Measurements from ENCODE around the gene C17orf114.

Gene C17orf114

GRCh38 chr17:4802228-4802627 is at the start of gene C17orf114:
C17orf114 (minus strand) TSS chr17:4802328.
- no peak within 1 kb of the TSS for H3K4me3 ChIP-seq
- TF ChIP-seq CTCF (IDR thresholded peaks at IDR 0.05) (no peak), POLR2A (IDR thresholded peaks at IDR 0.05) (no peak)
- DNase-seq: no peak
- peaks cover 0 to 16% (median 5%) of the 10 kb centered on the region in 3 donors for H3K4me1 ChIP-seq
- no peak within 1 kb of the TSS for H3K27ac ChIP-seq
- H3K36me3 ChIP-seq: peaks cover 0 to 24% (median 8%) of the 10 kb centered on the region in 3 donors
- no peaks in the 10 kb centered on the region for H3K27me3 ChIP-seq
- no peaks in the 10 kb centered on the region for H3K9me3 ChIP-seq
- intact Hi-C loops (cut with DNase I): no loop called here
- WGBS, 2 donors: 73 to 90% methylated on average over 2 to 7 of the region's 9 CpGs

GRCh38 chr17:4851084-4851483 is 49.0 kb upstream of the C17orf114 start:
- DNase-seq: no peak
- no peaks in the 10 kb centered on the region for H3K9me3 ChIP-seq
- H3K27ac ChIP-seq: peak overlapping the region; percentile 80 to 93 (median 87)
- H3K4me3 ChIP-seq: no peak overlapping the region
- no peaks in the 10 kb centered on the region for H3K27me3 ChIP-seq
- intact Hi-C loops (cut with DNase I): no loop called here
- H3K36me3 ChIP-seq: no peaks in the 10 kb centered on the region
- no peak for TF ChIP-seq CTCF (IDR thresholded peaks at IDR 0.05)
- TF ChIP-seq POLR2A (IDR thresholded peaks at IDR 0.05): no peak
- WGBS, 2 donors: 74 to 84% methylated on average over 3 of the region's 3 CpGs
- peaks cover 48 to 94% (median 50%) of the 10 kb centered on the region in 3 donors for H3K4me1 ChIP-seq

GRCh38 chr17:4850246-4850645 is 48.1 kb upstream of the C17orf114 start:
- whole genome bisulfite sequencing, 2 donors: 29 to 58% methylated on average over 2 of the region's 2 CpGs
- DNase-seq: no peak
- Histone ChIP-seq H3K4me1 (peaks cover 48 to 94% (median 50%) of the 10 kb centered on the region in 3 donors), H3K27ac (peak overlapping the region; percentile 85 to 93 (median 88)), H3K9me3 (no peaks in the 10 kb centered on the region), H3K4me3 (no peak overlapping the region), H3K27me3 (no peaks in the 10 kb centered on the region), H3K36me3 (peaks cover 0 to 4% (median 0%) of the 10 kb centered on the region in 3 donors)
- no peak for TF ChIP-seq POLR2A (IDR thresholded peaks at IDR 0.05)
- no peak for TF ChIP-seq CTCF (IDR thresholded peaks at IDR 0.05)
- intact Hi-C loops (cut with DNase I): no loop called here

GRCh38 chr17:4849011-4849536 is 46.9 kb upstream of the C17orf114 start:
- Histone ChIP-seq H3K27ac (peak overlapping the region; percentile 85 to 93 (median 88)), H3K36me3 (peaks cover 0 to 14% (median 0%) of the 10 kb centered on the region in 3 donors), H3K4me3 (no peak overlapping the region), H3K4me1 (peaks cover 46 to 92% (median 47%) of the 10 kb centered on the region in 3 donors), H3K9me3 (no peaks in the 10 kb centered on the region), H3K27me3 (no peaks in the 10 kb centered on the region)
- intact Hi-C loops (cut with DNase I): no loop called here
- TF ChIP-seq CTCF (IDR thresholded peaks at IDR 0.05) (no peak), POLR2A (IDR thresholded peaks at IDR 0.05) (no peak)
- DNase-seq: no peak
- WGBS, 2 donors: 42 to 44% methylated on average over 4 to 5 of the region's 5 CpGs

GRCh38 chr17:4846635-4847390 is 44.7 kb upstream of the C17orf114 start:
- H3K9me3 ChIP-seq: no peaks in the 10 kb centered on the region
- no peak overlapping the region for H3K4me3 ChIP-seq
- TF ChIP-seq POLR2A (IDR thresholded peaks at IDR 0.05) (no peak), CTCF (IDR thresholded peaks at IDR 0.05) (no peak)
- peak overlapping the region; percentile 3 to 93 (median 87) for H3K27ac ChIP-seq
- no peaks in the 10 kb centered on the region for H3K27me3 ChIP-seq
- 93 to 94% methylated on average over 10 to 11 of the region's 13 CpGs for WGBS, 2 donors
- peaks cover 0 to 20% (median 0%) of the 10 kb centered on the region in 3 donors for H3K36me3 ChIP-seq
- H3K4me1 ChIP-seq: peaks cover 34 to 96% (median 34%) of the 10 kb centered on the region in 3 donors
- intact Hi-C loops (cut with DNase I): no loop called here
- DNase-seq: no peak
